Parathyroid adenoma (tissue), 2 donors: ENCODE measurements around the gene AGBL5.

Source experiments
- H2AFZ ChIP-seq: fragments of 300-600 bp; sonication (generic); one replicate; pipeline ENCODE4 v1.7.0; 2017; ENCODE audit warnings: antibody characterized with exemption, mild to moderate bottlenecking
- H3K27ac ChIP-seq: fragments of 300-600 bp; sonication (generic); one replicate; pipeline ENCODE4 v1.7.0; 2017
- H3K27me3 ChIP-seq: fragments of 300-600 bp; sonication (generic); one replicate; pipeline ENCODE4 v1.7.0; 2017; ENCODE audit warnings: low read length; ENCODE audit not compliant: control insufficient read depth, insufficient read depth
- H3K36me3 ChIP-seq: fragments of 300-600 bp; sonication (generic); one replicate; pipeline ENCODE4 v1.7.0; 2017; ENCODE audit warnings: low read length; ENCODE audit not compliant: control insufficient read depth, insufficient read depth
- H3K4me1 ChIP-seq: fragments of 300-600 bp; sonication (generic); one replicate; pipeline ENCODE4 v1.7.0; 2017; ENCODE audit warnings: control low read depth
- H3K4me2 ChIP-seq: fragments of 300-600 bp; sonication (generic); one replicate; pipeline ENCODE4 v1.7.0; 2017; ENCODE audit warnings: low read length
- H3K4me3 ChIP-seq: fragments of 300-600 bp; sonication (generic); one replicate; pipeline ENCODE4 v1.7.0; 2017; ENCODE audit warnings: low read depth, low read length
- H3K79me2 ChIP-seq: fragments of 300-600 bp; sonication (generic); one replicate; pipeline ENCODE4 v1.7.0; 2017; ENCODE audit warnings: control low read depth
- H3K9ac ChIP-seq: fragments of 300-600 bp; sonication (generic); one replicate; pipeline ENCODE4 v1.7.0; 2017; ENCODE audit warnings: mild to moderate bottlenecking
- H3K9me3 ChIP-seq: fragments of 300-600 bp; sonication (generic); one replicate; pipeline ENCODE4 v1.7.0; 2017; ENCODE audit warnings: low read length; ENCODE audit not compliant: control insufficient read depth
- TF ChIP-seq, protein P1 (sequence below): fragments of 300-600 bp; sonication (generic); IDR thresholded peaks from one replicate; pipeline ENCODE4 v1.7.0; 2017; ENCODE audit warnings: antibody characterized with exemption, mild to moderate bottlenecking
- donor health status: primary hyperparathyroidism.

AGBL5 gene

GRCh38 chr2:27025861-27026851, 25.3 kb upstream of the AGBL5 start:
- TF ChIP-seq, protein P1, sequence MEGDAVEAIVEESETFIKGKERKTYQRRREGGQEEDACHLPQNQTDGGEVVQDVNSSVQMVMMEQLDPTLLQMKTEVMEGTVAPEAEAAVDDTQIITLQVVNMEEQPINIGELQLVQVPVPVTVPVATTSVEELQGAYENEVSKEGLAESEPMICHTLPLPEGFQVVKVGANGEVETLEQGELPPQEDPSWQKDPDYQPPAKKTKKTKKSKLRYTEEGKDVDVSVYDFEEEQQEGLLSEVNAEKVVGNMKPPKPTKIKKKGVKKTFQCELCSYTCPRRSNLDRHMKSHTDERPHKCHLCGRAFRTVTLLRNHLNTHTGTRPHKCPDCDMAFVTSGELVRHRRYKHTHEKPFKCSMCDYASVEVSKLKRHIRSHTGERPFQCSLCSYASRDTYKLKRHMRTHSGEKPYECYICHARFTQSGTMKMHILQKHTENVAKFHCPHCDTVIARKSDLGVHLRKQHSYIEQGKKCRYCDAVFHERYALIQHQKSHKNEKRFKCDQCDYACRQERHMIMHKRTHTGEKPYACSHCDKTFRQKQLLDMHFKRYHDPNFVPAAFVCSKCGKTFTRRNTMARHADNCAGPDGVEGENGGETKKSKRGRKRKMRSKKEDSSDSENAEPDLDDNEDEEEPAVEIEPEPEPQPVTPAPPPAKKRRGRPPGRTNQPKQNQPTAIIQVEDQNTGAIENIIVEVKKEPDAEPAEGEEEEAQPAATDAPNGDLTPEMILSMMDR: no peak
- no peak overlapping the region for H3K4me2 ChIP-seq
- H3K9ac ChIP-seq: no peak overlapping the region
- no peaks in the 10 kb centered on the region for H3K4me1 ChIP-seq
- no peak overlapping the region for H3K4me3 ChIP-seq
- H3K27ac ChIP-seq: no peak overlapping the region
- H3K79me2 ChIP-seq: peaks cover 16% of the 10 kb centered on the region
- no peaks in the 10 kb centered on the region for H3K36me3 ChIP-seq
- no peak overlapping the region for H2AFZ ChIP-seq
- no peaks in the 10 kb centered on the region for H3K27me3 ChIP-seq
- H3K9me3 ChIP-seq: no peaks in the 10 kb centered on the region

GRCh38 chr2:27027211-27027651, 24.2 kb upstream of the AGBL5 start:
- H3K4me3 ChIP-seq: no peak overlapping the region
- H3K27ac ChIP-seq: no peak overlapping the region
- H2AFZ ChIP-seq: no peak overlapping the region
- H3K79me2 ChIP-seq: peaks cover 11% of the 10 kb centered on the region
- TF ChIP-seq, protein P1: no peak
- H3K4me1 ChIP-seq: peaks cover 3% of the 10 kb centered on the region
- H3K27me3 ChIP-seq: no peaks in the 10 kb centered on the region
- no peaks in the 10 kb centered on the region for H3K36me3 ChIP-seq
- no peaks in the 10 kb centered on the region for H3K9me3 ChIP-seq
- no peak overlapping the region for H3K4me2 ChIP-seq
- no peak overlapping the region for H3K9ac ChIP-seq

DNA sequence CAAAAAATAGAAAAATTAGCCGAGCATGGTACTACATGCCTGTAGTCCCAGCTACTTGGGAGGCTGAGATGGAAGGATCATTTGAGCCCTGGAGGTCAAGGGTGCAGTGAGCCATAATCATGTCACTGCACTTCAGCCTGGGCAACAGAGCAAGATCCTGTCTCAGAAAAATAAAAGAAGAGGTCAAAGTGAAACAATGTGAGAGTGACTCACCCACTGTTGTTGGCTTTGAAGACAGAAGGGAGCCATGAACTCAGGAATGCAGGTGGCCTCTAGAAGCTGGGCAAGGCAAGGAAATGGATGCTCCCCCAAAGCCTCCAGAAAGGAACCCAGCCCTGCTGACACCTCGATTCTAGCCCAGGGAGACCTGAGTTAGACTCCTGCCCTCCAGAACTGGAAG, 22.4 kb upstream of the AGBL5 start:
- TF ChIP-seq, protein P1: no peak
- no peak overlapping the region for H2AFZ ChIP-seq
- H3K27me3 ChIP-seq: no peaks in the 10 kb centered on the region
- H3K9me3 ChIP-seq: no peaks in the 10 kb centered on the region
- H3K4me3 ChIP-seq: no peak overlapping the region
- H3K9ac ChIP-seq: no peak overlapping the region
- no peaks in the 10 kb centered on the region for H3K36me3 ChIP-seq
- peaks cover 12% of the 10 kb centered on the region for H3K4me1 ChIP-seq
- no peak overlapping the region for H3K4me2 ChIP-seq
- no peaks in the 10 kb centered on the region for H3K79me2 ChIP-seq
- H3K27ac ChIP-seq: no peak overlapping the region

- Histone ChIP-seq H3K27ac (peak within 1 kb of the TSS; percentile 27), H3K9ac (peak within 1 kb of the TSS; percentile 64), H3K79me2 (no peaks in the 10 kb centered on the region), H3K27me3 (no peaks in the 10 kb centered on the region), H3K4me3 (peak within 1 kb of the TSS; percentile 87), H2AFZ (peak within 1 kb of the TSS; percentile 96), H3K36me3 (no peaks in the 10 kb centered on the region), H3K4me1 (peaks cover 14% of the 10 kb centered on the region), H3K4me2 (peak within 1 kb of the TSS; percentile 99), H3K9me3 (no peaks in the 10 kb centered on the region)
- TF ChIP-seq, protein P1: no peak
Observed at GRCh38 chr2:27032495-27033252, 18.8 kb upstream of the AGBL5 start, which contains the start of gene TMEM214. TSS of gene TMEM214 (plus strand) at chr2:27032965. CDS start at chr2:27033016, 51 bp downstream.
